Mesenteric fat pad (tissue), 1 donor: Measurements from ENCODE around the gene GRB7. TPM values are rescaled to one million over a fixed set of nuclear protein-coding genes. Genes with fewer than 3 reads are reported as not detected.
"Not testable (repeated sequence)": the region's sequence is repeated elsewhere in the genome, so short reads cannot be mapped to it uniquely, and the experiment has no call there.

Experiments used
- DNase-seq: peaks from one replicate; pipeline ENCODE4 v3.0.0-alpha.2; 2020; ENCODE audit warnings: low spot score
- long read RNA-seq: library from polyadenylated mRNA; unstranded; transcript quantifications from one replicate; pipeline ENCODE4 v2.0.0, GENCODE V29; 2020
- total RNA-seq: library from RNA; stranded (reverse); fragmentation: NEBNext Ultra II Directional; extraction: Animal tissue kit (Norgen Biotek cat#: 25700); gene quantifications from one replicate; pipeline ENCODE4 v1.2.1, GENCODE V29; 2021
- donor health status: DM: yes; HTN: yes; CAD: no.

The GRB7 gene
- total RNA-seq, result 0.29 TPM
- long read RNA-seq, partial matches to known transcripts, result 0 of 8 reads
- long read RNA-seq, other reads (novel, unspliced or antisense), result 8 of 8 reads

GRCh38 chr17:39737760-39738567, at the start of gene GRB7:
Gene GRB7 (plus strand): TSS chr17:39737938. CDS start chr17:39742302, 4,364 bp downstream.
- DNase-seq, result no peak

- no peak for DNase-seq
Measured at GRCh38 chr17:39688475-39688835, 49.3 kb upstream of the GRB7 start.

- DNase-seq, result no peak
Measured at GRCh38 chr17:39688945-39689344, 48.8 kb upstream of the GRB7 start.

- DNase-seq, result no peak
Measured at GRCh38 chr17:39694593-39694992, 43.1 kb upstream of the GRB7 start.

- DNase-seq, result no peak
Measured at GRCh38 chr17:39695089-39695474, 42.7 kb upstream of the GRB7 start.

GRCh38 chr17:39696731-39697130, 41.0 kb upstream of the GRB7 start:
- no peak for DNase-seq

GRCh38 chr17:39697961-39698360, 39.8 kb upstream of the GRB7 start:
- no peak for DNase-seq

- DNase-seq, result not testable (repeated sequence)
Measured at GRCh38 chr17:39699157-39699817, 38.5 kb upstream of the GRB7 start.

- no peak for DNase-seq
Measured at GRCh38 chr17:39699818-39700147, 38.0 kb upstream of the GRB7 start, which contains the start of gene ERBB2. Gene ERBB2 (plus strand): TSS chr17:39700064. CDS start chr17:39700239, 175 bp downstream.

- no peak for DNase-seq
Measured at GRCh38 chr17:39700148-39700987, 37.4 kb upstream of the GRB7 start.

- DNase-seq, result no peak
Measured at GRCh38 chr17:39701012-39701783, 36.5 kb upstream of the GRB7 start.

GRCh38 chr17:39701784-39702422, 35.8 kb upstream of the GRB7 start:
- no peak for DNase-seq

GRCh38 chr17:39702901-39703893, 34.5 kb upstream of the GRB7 start:
- DNase-seq, result no peak

- no peak for DNase-seq
Measured at GRCh38 chr17:39703913-39704312, 33.8 kb upstream of the GRB7 start.

- DNase-seq, result no peak
Measured at GRCh38 chr17:39704821-39705551, 32.8 kb upstream of the GRB7 start.

GRCh38 chr17:39705786-39706348, 31.9 kb upstream of the GRB7 start:
- DNase-seq, result no peak

- DNase-seq, result no peak
Measured at GRCh38 chr17:39706383-39706782, 31.4 kb upstream of the GRB7 start.

GRCh38 chr17:39706921-39707337, 30.8 kb upstream of the GRB7 start:
- DNase-seq, result no peak
